Ishikawa (cell line): ENCODE measurements around the gene CRYBA2.

ENCODE experiments used
- CEBPB ChIP-seq: IDR thresholded peaks from 2 replicates; pipeline ENCODE4 v1.6.1; 2012
- CREB1 ChIP-seq: IDR thresholded peaks from 2 replicates; pipeline ENCODE4 v1.6.1; 2012; ENCODE audit warnings: low read depth
- EGR1 ChIP-seq: IDR thresholded peaks from 2 replicates; pipeline ENCODE4 v1.6.1; 2012
- EP300 ChIP-seq: IDR thresholded peaks from 2 replicates; pipeline ENCODE4 v1.6.1; 2012; ENCODE audit warnings: borderline replicate concordance
- FOXM1 ChIP-seq: IDR thresholded peaks from 2 replicates; pipeline ENCODE4 v1.6.1; 2012; ENCODE audit warnings: low read depth, borderline replicate concordance
- NFIC ChIP-seq: IDR thresholded peaks from 2 replicates; pipeline ENCODE4 v1.6.1; 2012
- RAD21 ChIP-seq: IDR thresholded peaks from 2 replicates; pipeline ENCODE4 v1.6.1; 2012; ENCODE audit warnings: low read depth
- REST ChIP-seq: IDR thresholded peaks from 2 replicates; pipeline ENCODE4 v1.6.1; 2012; ENCODE audit warnings: low read depth, mild to moderate bottlenecking
- TAF1 ChIP-seq: IDR thresholded peaks from 2 replicates; pipeline ENCODE4 v1.6.1; 2012; ENCODE audit warnings: low read depth, mild to moderate bottlenecking
- TCF12 ChIP-seq: IDR thresholded peaks from 2 replicates; pipeline ENCODE4 v1.6.1; 2012; ENCODE audit warnings: low read depth
- TEAD4 ChIP-seq: IDR thresholded peaks from 2 replicates; pipeline ENCODE4 v1.6.1; 2012
- USF1 ChIP-seq: IDR thresholded peaks from 2 replicates; pipeline ENCODE4 v1.6.1; 2012
- YY1 ChIP-seq: IDR thresholded peaks from 2 replicates; pipeline ENCODE4 v1.6.1; 2012; ENCODE audit warnings: low read depth
- ZBTB7A ChIP-seq: IDR thresholded peaks from 2 replicates; pipeline ENCODE4 v1.6.1; 2012; ENCODE audit warnings: low read depth
- TF ChIP-seq, protein P1 (sequence below): IDR thresholded peaks from 2 replicates; pipeline ENCODE4 v1.6.1; 2012

The CRYBA2 gene

GRCh38 chr2:219019436-219019835 is 26.2 kb upstream of the CRYBA2 start:
- TF ChIP-seq EP300 (no peak), EGR1 (no peak), TEAD4 (no peak), NFIC (no peak), YY1 (no peak), CREB1 (no peak), ZBTB7A (no peak), TCF12 (no peak), RAD21 (no peak), CEBPB (no peak), FOXM1 (no peak), TAF1 (no peak), USF1 (no peak), REST (no peak)
- TF ChIP-seq, protein P1, sequence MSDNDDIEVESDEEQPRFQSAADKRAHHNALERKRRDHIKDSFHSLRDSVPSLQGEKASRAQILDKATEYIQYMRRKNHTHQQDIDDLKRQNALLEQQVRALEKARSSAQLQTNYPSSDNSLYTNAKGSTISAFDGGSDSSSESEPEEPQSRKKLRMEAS, result no peak

DNA sequence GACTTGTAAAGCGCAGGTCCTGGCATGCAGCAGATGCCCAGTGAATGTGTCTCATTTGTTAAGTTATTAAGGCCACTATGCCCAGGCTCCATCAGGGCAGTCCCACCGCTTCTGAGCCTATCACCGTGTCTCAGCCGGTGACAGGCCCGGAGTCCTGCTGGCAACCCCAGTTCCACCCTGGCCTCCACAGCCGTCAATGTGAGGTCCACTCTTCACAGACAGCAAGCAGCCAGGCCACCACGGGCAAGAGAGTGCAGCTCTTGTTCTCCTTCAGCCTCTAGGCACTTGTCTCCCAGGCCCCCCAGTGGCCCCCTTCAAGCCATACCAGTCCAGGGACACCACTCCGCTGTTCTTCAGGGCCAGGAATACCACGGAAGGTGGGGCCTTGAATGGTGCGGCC is 25.5 kb upstream of the CRYBA2 start:
- TF ChIP-seq FOXM1 (no peak), EP300 (no peak), EGR1 (no peak), RAD21 (no peak), NFIC (no peak), TAF1 (no peak), TEAD4 (no peak), USF1 (no peak), CEBPB (no peak), CREB1 (no peak), ZBTB7A (no peak), REST (no peak), TCF12 (no peak)
- TF ChIP-seq, protein P1, result no peak

GRCh38 chr2:219018286-219018685 is 25.1 kb upstream of the CRYBA2 start:
- TF ChIP-seq CEBPB, result no peak
- TF ChIP-seq NFIC, result no peak
- TF ChIP-seq USF1, result no peak
- TF ChIP-seq EGR1, result no peak
- no peak for TF ChIP-seq EP300
- no peak for TF ChIP-seq RAD21
- TF ChIP-seq CREB1, result no peak
- TF ChIP-seq TAF1, result no peak

DNA sequence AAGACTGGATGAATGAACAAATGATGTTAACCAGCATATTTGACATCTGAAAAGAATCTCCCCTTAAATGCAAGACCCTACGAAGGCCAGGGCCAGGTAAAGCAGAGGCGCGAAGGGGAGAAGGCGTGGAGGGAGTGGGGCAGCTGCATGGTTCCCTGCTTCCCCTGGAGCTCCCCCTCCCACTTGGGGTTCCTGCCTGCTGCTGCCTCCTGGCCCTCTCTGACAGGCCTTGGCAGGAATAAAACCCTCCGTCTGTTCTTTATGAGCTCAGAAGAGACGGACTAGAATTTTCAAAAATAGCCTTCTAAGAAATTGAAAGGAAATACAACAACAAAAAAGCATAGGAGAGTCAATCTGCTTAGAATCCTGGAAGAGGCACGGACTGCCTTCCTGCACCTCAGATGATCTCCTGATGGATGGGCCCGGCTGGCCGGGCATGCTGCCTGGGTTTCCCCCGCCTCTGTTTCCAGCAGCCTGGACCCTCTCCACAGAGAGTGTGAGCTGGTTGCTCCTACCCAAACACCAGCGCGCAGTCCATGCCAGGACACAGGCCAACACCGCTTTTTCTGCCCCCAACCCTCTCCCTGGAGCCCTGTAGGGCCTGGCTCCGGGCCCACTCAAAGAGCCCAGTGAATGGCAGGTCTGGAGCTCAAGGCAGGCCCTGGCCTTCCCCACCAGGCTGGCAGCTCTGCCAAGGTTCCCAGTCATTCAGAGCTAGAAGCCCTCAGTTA is 24.1 kb upstream of the CRYBA2 start:
- TF ChIP-seq USF1, result no peak
- TF ChIP-seq TAF1, result no peak
- TF ChIP-seq ZBTB7A, result no peak
- TF ChIP-seq RAD21, result no peak
- TF ChIP-seq YY1, result no peak

DNA sequence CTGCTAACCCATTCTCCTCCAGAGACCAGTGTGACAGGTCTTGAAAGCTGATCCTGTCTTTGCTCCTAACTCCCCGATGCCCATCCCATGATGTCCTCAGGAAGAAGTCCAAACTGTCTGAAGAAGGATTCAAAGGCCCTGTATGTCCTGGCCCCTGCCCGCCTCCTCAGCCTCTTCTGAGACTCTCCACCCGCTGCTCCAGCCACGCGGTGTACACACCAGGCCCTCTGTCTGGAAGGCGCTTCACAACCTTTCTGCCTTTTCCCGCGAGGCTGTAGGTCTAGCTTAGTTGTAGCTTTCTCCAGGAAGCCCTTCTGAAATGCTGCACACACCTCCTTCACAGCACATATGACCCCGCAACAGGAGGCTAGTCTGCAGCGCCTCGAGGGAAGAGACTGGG is 23.5 kb upstream of the CRYBA2 start:
- no peak for TF ChIP-seq EGR1
- TF ChIP-seq YY1, result no peak
- TF ChIP-seq NFIC, result no peak
- TF ChIP-seq, protein P1, result no peak
- TF ChIP-seq FOXM1, result no peak
- TF ChIP-seq REST, result no peak
